Gastroesophageal sphincter (tissue), 3 donors: ENCODE data around the gene SERPINE2.

Experiments
- POLR2A ChIP-seq, 2 donors: fragments of 450-650 bp; IDR thresholded peaks; one replicate each; pipeline ENCODE4 v1.6.1; 2017; ENCODE audit warnings: antibody characterized with exemption in 2 of 2, mild to moderate bottlenecking in 2 of 2, moderate library complexity in 1 of 2
- TF ChIP-seq, protein P1 (sequence below), 4 experiments: fragments of 200-600 bp in 2 of 4; fragments of 450-650 bp in 2 of 4; sonication (generic) in 1 of 4; IDR thresholded peaks; one replicate each; pipeline ENCODE4 v1.5.1; 2017 to 2019; ENCODE audit warnings: antibody characterized with exemption in 4 of 4, mild to moderate bottlenecking in 2 of 4, moderate library complexity in 2 of 4

DNA sequence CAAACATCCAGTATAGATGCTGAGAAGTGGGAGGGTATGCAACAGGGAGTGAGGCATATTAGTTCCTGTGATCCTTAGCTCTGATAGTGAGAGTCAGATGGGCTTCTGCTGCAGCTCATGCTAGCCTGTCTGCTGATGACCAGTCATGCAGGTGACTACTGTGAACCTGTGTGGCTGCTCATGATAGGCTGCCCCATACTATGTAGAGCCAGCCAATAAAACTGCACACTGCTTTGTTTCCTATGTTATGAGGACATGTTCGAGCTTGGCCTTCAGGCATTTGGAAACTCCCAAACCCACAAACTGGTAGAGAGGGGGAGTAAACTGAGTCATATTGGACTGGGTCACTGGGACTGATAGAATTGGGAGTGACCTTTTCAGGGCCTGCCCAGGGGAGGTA lies 20.1 kb upstream of the SERPINE2 start:
- TF ChIP-seq, protein P1, sequence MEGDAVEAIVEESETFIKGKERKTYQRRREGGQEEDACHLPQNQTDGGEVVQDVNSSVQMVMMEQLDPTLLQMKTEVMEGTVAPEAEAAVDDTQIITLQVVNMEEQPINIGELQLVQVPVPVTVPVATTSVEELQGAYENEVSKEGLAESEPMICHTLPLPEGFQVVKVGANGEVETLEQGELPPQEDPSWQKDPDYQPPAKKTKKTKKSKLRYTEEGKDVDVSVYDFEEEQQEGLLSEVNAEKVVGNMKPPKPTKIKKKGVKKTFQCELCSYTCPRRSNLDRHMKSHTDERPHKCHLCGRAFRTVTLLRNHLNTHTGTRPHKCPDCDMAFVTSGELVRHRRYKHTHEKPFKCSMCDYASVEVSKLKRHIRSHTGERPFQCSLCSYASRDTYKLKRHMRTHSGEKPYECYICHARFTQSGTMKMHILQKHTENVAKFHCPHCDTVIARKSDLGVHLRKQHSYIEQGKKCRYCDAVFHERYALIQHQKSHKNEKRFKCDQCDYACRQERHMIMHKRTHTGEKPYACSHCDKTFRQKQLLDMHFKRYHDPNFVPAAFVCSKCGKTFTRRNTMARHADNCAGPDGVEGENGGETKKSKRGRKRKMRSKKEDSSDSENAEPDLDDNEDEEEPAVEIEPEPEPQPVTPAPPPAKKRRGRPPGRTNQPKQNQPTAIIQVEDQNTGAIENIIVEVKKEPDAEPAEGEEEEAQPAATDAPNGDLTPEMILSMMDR (IDR thresholded peaks at IDR 0.05), result no peak
- TF ChIP-seq POLR2A (IDR thresholded peaks at IDR 0.05), result no peak
